ENCODE measurements around the gene CNPY3. TPM values are rescaled to one million over a fixed set of nuclear protein-coding genes. Genes with fewer than 3 reads are reported as not detected.

CNPY3 gene
- polyA plus RNA-seq, 1 of the 3 experiments (the other 2 are of a cell fraction): 77.5 TPM

DNA sequence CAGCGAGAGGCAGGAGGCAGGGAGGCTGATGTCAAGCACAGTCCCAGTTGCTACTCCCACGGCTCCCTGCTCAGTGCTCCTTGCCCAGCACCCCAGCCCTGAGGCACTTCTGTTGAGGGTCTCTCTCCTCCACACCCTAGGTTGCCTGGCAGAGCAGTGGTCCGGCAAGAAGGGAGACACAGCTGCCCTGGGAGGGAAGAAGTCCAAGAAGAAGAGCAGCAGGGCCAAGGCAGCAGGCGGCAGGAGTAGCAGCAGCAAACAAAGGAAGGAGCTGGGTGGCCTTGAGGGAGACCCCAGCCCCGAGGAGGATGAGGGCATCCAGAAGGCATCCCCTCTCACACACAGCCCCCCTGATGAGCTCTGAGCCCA, 9.1 kb downstream of the CNPY3 start:
- Histone ChIP-seq H3K36me3 (replicated peaks in 1 of 2; ENCODE audit: control insufficient read depth in 1 of 2, insufficient read depth in 2 of 2, low read length in 1 of 2) (peaks cover 42 to 44% of the 10 kb centered on the region in 2 experiments), H3K4me1 (ENCODE audit: control insufficient read depth in 1 of 2, insufficient read depth in 2 of 2, low read depth in 1 of 2, low read length in 1 of 2) (no peaks in the 10 kb centered on the region; a peak in 1 of 4 replicates), H3K27ac (ENCODE audit: low read depth in 2 of 2, low read length in 1 of 2) (no peak overlapping the region), H3K27me3 (ENCODE audit: insufficient read depth) (no peaks in the 10 kb centered on the region), H4K20me1 (ENCODE audit: insufficient read depth) (no peaks in the 10 kb centered on the region; the same call in 1 of the 2 replicates), H3K4me3 (ENCODE audit: low read depth in 2 of 2, low read length in 1 of 2) (no peak overlapping the region), H3F3A (replicated peaks; ENCODE audit: insufficient read depth) (no peaks in the 10 kb centered on the region), H2AFZ (ENCODE audit: low read depth) (no peak overlapping the region), H3K4me2 (no peak overlapping the region), H3K9me3 (no peaks in the 10 kb centered on the region), H3K9ac (no peak overlapping the region), H3K9me2 (no peaks in the 10 kb centered on the region), H3K79me2 (ENCODE audit: insufficient read depth) (peaks cover 16% of the 10 kb centered on the region)
- 83% methylated on average over 3 of the region's 5 CpGs for WGBS (ENCODE audit: low lambda C conversion rate)
- TF ChIP-seq RFX5 (IDR thresholded peaks at IDR 0.05; ENCODE audit: low read length): no peak
- TF ChIP-seq POLR2AphosphoS5 (IDR thresholded peaks at IDR 0.05; ENCODE audit: low read depth, low read length): no peak
- TF ChIP-seq, protein P1, sequence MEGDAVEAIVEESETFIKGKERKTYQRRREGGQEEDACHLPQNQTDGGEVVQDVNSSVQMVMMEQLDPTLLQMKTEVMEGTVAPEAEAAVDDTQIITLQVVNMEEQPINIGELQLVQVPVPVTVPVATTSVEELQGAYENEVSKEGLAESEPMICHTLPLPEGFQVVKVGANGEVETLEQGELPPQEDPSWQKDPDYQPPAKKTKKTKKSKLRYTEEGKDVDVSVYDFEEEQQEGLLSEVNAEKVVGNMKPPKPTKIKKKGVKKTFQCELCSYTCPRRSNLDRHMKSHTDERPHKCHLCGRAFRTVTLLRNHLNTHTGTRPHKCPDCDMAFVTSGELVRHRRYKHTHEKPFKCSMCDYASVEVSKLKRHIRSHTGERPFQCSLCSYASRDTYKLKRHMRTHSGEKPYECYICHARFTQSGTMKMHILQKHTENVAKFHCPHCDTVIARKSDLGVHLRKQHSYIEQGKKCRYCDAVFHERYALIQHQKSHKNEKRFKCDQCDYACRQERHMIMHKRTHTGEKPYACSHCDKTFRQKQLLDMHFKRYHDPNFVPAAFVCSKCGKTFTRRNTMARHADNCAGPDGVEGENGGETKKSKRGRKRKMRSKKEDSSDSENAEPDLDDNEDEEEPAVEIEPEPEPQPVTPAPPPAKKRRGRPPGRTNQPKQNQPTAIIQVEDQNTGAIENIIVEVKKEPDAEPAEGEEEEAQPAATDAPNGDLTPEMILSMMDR (IDR thresholded peaks at IDR 0.05): no peak
- no peak for TF ChIP-seq ELF1 (IDR thresholded peaks at IDR 0.05)
- TF ChIP-seq JUND (IDR thresholded peaks at IDR 0.05): no peak
- TF ChIP-seq, protein P2, sequence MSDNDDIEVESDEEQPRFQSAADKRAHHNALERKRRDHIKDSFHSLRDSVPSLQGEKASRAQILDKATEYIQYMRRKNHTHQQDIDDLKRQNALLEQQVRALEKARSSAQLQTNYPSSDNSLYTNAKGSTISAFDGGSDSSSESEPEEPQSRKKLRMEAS (IDR thresholded peaks at IDR 0.05; ENCODE audit: low read depth): no peak
- TF ChIP-seq TCF12 (IDR thresholded peaks at IDR 0.05): no peak
- TF ChIP-seq FOXM1 (IDR thresholded peaks at IDR 0.05; ENCODE audit: low read depth): no peak
- TF ChIP-seq SIN3A (IDR thresholded peaks at IDR 0.05; ENCODE audit: borderline replicate concordance, low read depth, low read length): no peak
- no peak for TF ChIP-seq YY1 (IDR thresholded peaks at IDR 0.05; ENCODE audit: low read depth)
- TF ChIP-seq, protein P3, sequence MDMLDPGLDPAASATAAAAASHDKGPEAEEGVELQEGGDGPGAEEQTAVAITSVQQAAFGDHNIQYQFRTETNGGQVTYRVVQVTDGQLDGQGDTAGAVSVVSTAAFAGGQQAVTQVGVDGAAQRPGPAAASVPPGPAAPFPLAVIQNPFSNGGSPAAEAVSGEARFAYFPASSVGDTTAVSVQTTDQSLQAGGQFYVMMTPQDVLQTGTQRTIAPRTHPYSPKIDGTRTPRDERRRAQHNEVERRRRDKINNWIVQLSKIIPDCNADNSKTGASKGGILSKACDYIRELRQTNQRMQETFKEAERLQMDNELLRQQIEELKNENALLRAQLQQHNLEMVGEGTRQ (IDR thresholded peaks at IDR 0.05; ENCODE audit: borderline replicate concordance, low read depth, low read length): no peak
- TF ChIP-seq MXI1 (IDR thresholded peaks at IDR 0.05; ENCODE audit: low read depth, low read length): no peak
- TF ChIP-seq RAD21 (IDR thresholded peaks at IDR 0.05; ENCODE audit: low read length): no peak
- no peak for TF ChIP-seq MEF2A (IDR thresholded peaks at IDR 0.05; ENCODE audit: borderline replicate concordance, low read depth)
- TF ChIP-seq EP300 (IDR thresholded peaks at IDR 0.05; ENCODE audit: borderline replicate concordance in 1 of 2, low read depth in 1 of 2, low read length in 1 of 2): no peak
- TF ChIP-seq RCOR1 (IDR thresholded peaks at IDR 0.05; ENCODE audit: low read length): no peak
- TF ChIP-seq TEAD4 (IDR thresholded peaks at IDR 0.05; ENCODE audit: borderline replicate concordance, insufficient read depth): no peak
- TF ChIP-seq, protein P4, sequence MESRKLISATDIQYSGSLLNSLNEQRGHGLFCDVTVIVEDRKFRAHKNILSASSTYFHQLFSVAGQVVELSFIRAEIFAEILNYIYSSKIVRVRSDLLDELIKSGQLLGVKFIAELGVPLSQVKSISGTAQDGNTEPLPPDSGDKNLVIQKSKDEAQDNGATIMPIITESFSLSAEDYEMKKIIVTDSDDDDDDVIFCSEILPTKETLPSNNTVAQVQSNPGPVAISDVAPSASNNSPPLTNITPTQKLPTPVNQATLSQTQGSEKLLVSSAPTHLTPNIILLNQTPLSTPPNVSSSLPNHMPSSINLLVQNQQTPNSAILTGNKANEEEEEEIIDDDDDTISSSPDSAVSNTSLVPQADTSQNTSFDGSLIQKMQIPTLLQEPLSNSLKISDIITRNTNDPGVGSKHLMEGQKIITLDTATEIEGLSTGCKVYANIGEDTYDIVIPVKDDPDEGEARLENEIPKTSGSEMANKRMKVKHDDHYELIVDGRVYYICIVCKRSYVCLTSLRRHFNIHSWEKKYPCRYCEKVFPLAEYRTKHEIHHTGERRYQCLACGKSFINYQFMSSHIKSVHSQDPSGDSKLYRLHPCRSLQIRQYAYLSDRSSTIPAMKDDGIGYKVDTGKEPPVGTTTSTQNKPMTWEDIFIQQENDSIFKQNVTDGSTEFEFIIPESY (IDR thresholded peaks at IDR 0.05; ENCODE audit: borderline replicate concordance, low read depth): no peak
- no peak for TF ChIP-seq USF1 (IDR thresholded peaks at IDR 0.05; ENCODE audit: borderline replicate concordance, low read depth)
- no peak for TF ChIP-seq RXRA (IDR thresholded peaks at IDR 0.05; ENCODE audit: borderline replicate concordance, low read depth)
- POLR2A ChIA-PET: interaction anchor here (1.5 kb wide), 1 partner anchor 9 kb away, joined by 4 read pairs; the partner anchor contains the start of gene CNPY3
- no peak for DNase-seq
- CTCF ChIA-PET: no interaction called here
